HUES6 (cell line): Measurements from ENCODE around the gene ACIN1.
"Not testable (repeated sequence)": the region's sequence is repeated elsewhere in the genome, so short reads cannot be mapped to it uniquely, and the experiment has no call there.

ENCODE experiments used
- H3K27ac ChIP-seq: 2 replicates; pipeline ENCODE4 v1.7.0; 2013; ENCODE audit warnings: low read depth, mild to moderate bottlenecking, low read length, inconsistent platforms
- H3K27me3 ChIP-seq: 2 replicates; pipeline ENCODE4 v1.6.1; 2013; ENCODE audit warnings: low read length; ENCODE audit not compliant: control insufficient read depth, insufficient read depth
- H3K36me3 ChIP-seq: 2 replicates; pipeline ENCODE4 v1.6.1; 2013; ENCODE audit warnings: low read length; ENCODE audit not compliant: control insufficient read depth, insufficient read depth
- H3K4me1 ChIP-seq: 2 replicates; pipeline ENCODE4 v1.6.1; 2013; ENCODE audit warnings: low read length; ENCODE audit not compliant: control insufficient read depth, insufficient read depth
- H3K4me3 ChIP-seq: 2 replicates; pipeline ENCODE4 v1.5.1; 2013; ENCODE audit warnings: low read depth, low read length
- H3K9ac ChIP-seq: one replicate; pipeline ENCODE4 v1.6.1; 2013; ENCODE audit warnings: mild to moderate bottlenecking, low read length
- H3K9me3 ChIP-seq: 2 replicates; pipeline ENCODE4 v1.6.1; 2013; ENCODE audit warnings: low read depth, low read length; ENCODE audit not compliant: control insufficient read depth, insufficient read depth

The ACIN1 gene

GRCh38 chr14:23114120-23114458 lies 19.2 kb upstream of the ACIN1 start:
- Histone ChIP-seq H3K9me3 (no peaks in the 10 kb centered on the region), H3K27me3 (peaks cover 26% of the 10 kb centered on the region), H3K4me3 (no peak overlapping the region), H3K36me3 (no peaks in the 10 kb centered on the region), H3K9ac (no peak overlapping the region), H3K27ac (no peak overlapping the region), H3K4me1 (peaks cover 33% of the 10 kb centered on the region)

- H3K4me3 ChIP-seq = no peak overlapping the region
- H3K27me3 ChIP-seq = peaks cover 26% of the 10 kb centered on the region
- peaks cover 31% of the 10 kb centered on the region for H3K4me1 ChIP-seq
- H3K27ac ChIP-seq = no peak overlapping the region
- H3K9me3 ChIP-seq = 0 out of 2 replicates have a peak, but pooled peaks cover under 1% of the 10 kb centered on the region
- no peak overlapping the region for H3K9ac ChIP-seq
- H3K36me3 ChIP-seq = no peaks in the 10 kb centered on the region
Measured at GRCh38 chr14:23113431-23114119, 18.6 kb upstream of the ACIN1 start.

DNA sequence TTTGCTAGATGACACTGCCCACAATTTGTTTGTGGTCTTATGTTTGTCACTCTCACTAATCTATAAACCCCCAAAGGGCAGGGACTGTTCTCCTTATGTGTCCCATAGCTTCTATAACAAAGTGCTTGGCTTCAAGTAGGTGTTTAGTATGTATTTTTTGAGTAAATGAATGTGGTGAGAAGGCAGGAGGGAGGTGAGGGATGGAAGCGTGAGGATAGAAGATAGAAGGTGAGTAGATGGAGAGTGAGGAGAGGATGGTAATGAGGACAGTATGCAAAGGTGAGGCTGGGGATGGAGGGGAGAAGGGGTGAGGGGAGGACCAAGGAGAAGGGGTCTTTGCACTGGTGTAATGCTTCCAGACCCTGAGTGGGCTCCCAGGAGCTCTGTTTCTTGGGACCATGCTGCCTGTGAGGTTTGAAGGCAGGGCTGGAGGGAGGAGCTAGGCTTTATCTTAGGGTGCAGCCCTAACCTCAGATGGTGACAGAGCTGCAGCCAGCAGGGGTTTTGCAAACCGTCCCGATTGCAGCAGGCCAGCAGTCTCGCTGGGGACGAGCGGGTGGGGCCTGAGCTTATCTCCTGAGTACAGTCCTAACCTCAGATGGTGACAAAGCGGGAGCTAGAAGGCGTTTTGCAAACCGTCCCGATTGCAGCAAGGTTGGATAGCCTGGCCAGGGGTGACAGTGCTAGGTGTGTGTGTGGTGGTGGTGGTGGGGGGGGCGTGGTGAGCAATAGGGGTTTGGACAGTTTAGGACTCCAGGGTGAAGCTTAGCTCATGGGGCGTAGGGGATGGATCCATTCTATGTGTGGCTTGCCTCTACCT lies 17.6 kb upstream of the ACIN1 start:
- Histone ChIP-seq H3K27ac (no peak overlapping the region), H3K9ac (no peak overlapping the region), H3K36me3 (no peaks in the 10 kb centered on the region), H3K27me3 (peaks cover 26% of the 10 kb centered on the region), H3K4me3 (no peak overlapping the region), H3K4me1 (peaks cover 29% of the 10 kb centered on the region), H3K9me3 (0 out of 2 replicates have a peak, but pooled peaks cover 2% of the 10 kb centered on the region)

DNA sequence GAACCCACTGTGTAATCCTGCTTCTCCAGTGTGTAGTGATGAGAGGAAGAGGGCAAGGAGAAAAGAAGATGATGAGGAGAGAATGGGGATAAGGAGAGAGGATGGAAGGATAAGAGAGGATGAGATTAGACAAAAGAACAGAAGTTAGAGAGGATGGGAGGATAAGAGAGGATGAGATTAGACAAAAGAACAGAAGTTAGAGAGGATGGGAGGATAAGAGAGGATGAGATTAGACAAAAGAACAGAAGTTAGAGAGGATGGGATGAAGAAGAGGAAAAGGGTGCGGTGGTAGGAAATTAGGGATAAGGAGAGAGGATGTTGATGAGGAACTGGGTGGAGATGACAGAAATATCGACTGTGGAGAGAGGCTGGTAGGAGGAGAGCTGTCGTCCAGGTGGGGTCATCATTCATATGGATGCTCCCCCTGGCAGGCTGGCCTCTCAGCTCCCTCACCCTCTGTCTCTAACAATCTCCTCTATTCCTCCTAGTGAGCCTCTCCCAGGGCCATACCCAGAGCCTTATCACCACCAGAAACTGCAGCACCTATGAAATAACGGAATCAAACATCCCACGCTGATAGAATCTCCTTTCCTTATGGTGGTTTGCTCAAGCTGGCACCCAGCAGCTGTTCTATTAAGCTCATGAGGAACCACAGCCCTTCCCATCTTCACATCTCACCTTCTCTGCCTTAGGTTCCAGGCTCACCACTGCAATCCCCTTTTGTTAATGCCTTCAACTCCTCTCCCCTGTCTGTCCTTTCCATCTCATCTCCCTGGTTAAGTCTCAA lies 15.8 kb upstream of the ACIN1 start:
- Histone ChIP-seq H3K9me3 (0 out of 2 replicates have a peak, but pooled peaks cover 2% of the 10 kb centered on the region), H3K36me3 (no peaks in the 10 kb centered on the region), H3K27me3 (peaks cover 26% of the 10 kb centered on the region), H3K9ac (no peak overlapping the region), H3K4me1 (peaks cover 38% of the 10 kb centered on the region), H3K4me3 (no peak overlapping the region), H3K27ac (no peak overlapping the region)

DNA sequence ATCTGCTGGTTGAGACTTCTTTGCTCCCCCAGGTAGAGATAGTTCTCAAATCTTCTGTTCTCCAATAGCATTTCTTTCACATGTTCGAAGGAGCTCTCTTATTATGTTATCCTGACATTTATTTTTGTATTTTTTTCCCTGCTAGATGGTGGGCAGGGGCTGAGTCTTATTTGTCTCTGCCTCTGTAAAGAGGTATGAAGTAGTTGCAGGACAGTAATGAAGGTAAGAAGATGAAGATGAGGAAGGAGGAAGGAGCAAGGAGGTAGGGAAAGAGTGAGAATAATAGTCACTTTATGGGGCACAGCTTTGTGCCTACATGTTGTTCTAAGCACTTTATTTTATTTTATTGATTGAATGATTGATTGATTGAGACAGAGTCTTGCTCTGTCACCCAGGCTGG lies 14.8 kb upstream of the ACIN1 start:
- Histone ChIP-seq H3K36me3 (no peaks in the 10 kb centered on the region), H3K27ac (no peak overlapping the region), H3K9ac (no peak overlapping the region), H3K4me1 (peaks cover 41% of the 10 kb centered on the region), H3K9me3 (0 out of 2 replicates have a peak, but pooled peaks cover 2% of the 10 kb centered on the region), H3K27me3 (peaks cover 26% of the 10 kb centered on the region), H3K4me3 (no peak overlapping the region)

GRCh38 chr14:23108169-23108568 lies 13.2 kb upstream of the ACIN1 start:
- not testable (repeated sequence) for H3K9ac ChIP-seq, H3K9me3 ChIP-seq, H3K27ac ChIP-seq, H3K4me3 ChIP-seq, H3K36me3 ChIP-seq
- peaks cover 19% of the 10 kb centered on the region for H3K27me3 ChIP-seq
- peaks cover 38% of the 10 kb centered on the region for H3K4me1 ChIP-seq

GRCh38 chr14:23107620-23108019 lies 12.7 kb upstream of the ACIN1 start:
- peaks cover 33% of the 10 kb centered on the region for H3K4me1 ChIP-seq
- not testable (repeated sequence) for H3K27ac ChIP-seq, H3K9ac ChIP-seq, H3K4me3 ChIP-seq, H3K36me3 ChIP-seq, H3K9me3 ChIP-seq
- H3K27me3 ChIP-seq = peaks cover 19% of the 10 kb centered on the region

DNA sequence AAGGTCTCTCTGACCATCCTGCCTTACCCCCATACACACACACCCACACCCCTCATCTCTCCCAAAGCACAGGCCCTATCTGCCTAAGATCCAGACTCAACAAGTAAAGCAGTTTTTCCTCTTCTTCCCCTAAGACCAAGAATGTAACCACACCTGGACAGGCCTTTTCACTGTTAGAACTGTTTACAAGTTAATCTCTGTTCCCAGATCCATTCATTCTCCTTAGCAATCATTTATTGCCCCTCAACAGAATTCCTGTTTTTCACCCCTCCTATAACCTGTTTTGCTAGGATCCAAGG lies 11.8 kb upstream of the ACIN1 start:
- H3K4me1 ChIP-seq = peaks cover 30% of the 10 kb centered on the region
- no peak overlapping the region for H3K9ac ChIP-seq
- peaks cover 12% of the 10 kb centered on the region for H3K27me3 ChIP-seq
- no peaks in the 10 kb centered on the region for H3K36me3 ChIP-seq
- H3K9me3 ChIP-seq = 0 out of 2 replicates have a peak, but pooled peaks cover 2% of the 10 kb centered on the region
- H3K4me3 ChIP-seq = no peak overlapping the region
- H3K27ac ChIP-seq = no peak overlapping the region

GRCh38 chr14:23105348-23105824 lies 10.4 kb upstream of the ACIN1 start:
- Histone ChIP-seq H3K4me1 (peaks cover 36% of the 10 kb centered on the region), H3K36me3 (no peaks in the 10 kb centered on the region), H3K9ac (no peak overlapping the region), H3K27me3 (peaks cover under 1% of the 10 kb centered on the region; the same call in 1 of the 2 replicates), H3K4me3 (no peak overlapping the region), H3K27ac (no peak overlapping the region), H3K9me3 (0 out of 2 replicates have a peak, but pooled peaks cover 2% of the 10 kb centered on the region)

DNA sequence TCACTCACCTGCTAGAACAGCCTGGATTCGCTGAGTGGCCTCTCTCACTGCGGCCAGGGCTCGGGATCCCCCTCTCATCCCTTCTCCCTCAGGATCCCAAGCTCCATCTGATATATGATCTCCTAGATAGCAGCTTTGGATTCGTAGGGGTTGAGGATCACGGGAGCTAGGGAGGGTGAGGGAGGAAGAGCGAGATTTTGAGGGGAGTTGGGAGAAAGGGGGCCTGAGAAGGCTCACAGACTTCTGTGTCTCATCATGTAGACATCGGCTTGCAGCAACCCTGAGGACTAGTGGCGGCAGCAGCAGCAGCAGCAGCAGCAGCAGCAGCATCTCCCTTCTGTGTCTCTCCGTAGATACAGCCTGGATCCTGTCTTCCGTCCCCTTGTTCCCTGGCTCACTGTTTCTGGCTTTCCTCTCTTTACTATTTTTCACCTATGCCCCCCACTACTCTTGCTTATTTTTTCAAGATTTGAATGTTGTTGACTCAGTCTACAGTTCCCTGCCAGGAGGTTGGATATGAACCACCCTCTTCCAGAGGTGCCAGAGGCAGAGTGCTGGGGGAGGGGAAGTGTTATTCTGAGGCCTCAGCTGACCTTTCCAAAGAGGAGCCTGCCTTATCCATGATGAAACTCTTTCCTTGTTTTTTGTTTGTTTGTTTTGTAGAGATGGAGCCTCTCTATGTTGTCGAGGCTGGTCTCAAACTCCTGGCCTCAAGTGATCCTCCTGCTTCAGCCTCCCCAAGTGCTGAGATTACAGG lies 9.8 kb upstream of the ACIN1 start, which contains the start of gene CIROP:
Gene CIROP (minus strand): TSS at position 399 of the 757 bp plus-strand sequence. CDS start 69 bp downstream, at position 330.
- Histone ChIP-seq H3K27me3 (no peaks in the 10 kb centered on the region), H3K4me1 (peaks cover 37% of the 10 kb centered on the region), H3K9me3 (0 out of 2 replicates have a peak, but pooled peaks cover 2% of the 10 kb centered on the region), H3K27ac (no peak within 1 kb of the TSS), H3K36me3 (no peaks in the 10 kb centered on the region), H3K9ac (peak within 1 kb of the TSS; percentile 24), H3K4me3 (peak within 1 kb of the TSS; percentile 26; the same call in 1 of the 2 replicates)
